ENCODE results near the gene ATP5MC2. TPM values are rescaled to one million over a fixed set of nuclear protein-coding genes. Genes with fewer than 3 reads are reported as not detected.

ATP5MC2 gene
- total RNA-seq, 1 donor from 2014 or later: 148 TPM

DNA sequence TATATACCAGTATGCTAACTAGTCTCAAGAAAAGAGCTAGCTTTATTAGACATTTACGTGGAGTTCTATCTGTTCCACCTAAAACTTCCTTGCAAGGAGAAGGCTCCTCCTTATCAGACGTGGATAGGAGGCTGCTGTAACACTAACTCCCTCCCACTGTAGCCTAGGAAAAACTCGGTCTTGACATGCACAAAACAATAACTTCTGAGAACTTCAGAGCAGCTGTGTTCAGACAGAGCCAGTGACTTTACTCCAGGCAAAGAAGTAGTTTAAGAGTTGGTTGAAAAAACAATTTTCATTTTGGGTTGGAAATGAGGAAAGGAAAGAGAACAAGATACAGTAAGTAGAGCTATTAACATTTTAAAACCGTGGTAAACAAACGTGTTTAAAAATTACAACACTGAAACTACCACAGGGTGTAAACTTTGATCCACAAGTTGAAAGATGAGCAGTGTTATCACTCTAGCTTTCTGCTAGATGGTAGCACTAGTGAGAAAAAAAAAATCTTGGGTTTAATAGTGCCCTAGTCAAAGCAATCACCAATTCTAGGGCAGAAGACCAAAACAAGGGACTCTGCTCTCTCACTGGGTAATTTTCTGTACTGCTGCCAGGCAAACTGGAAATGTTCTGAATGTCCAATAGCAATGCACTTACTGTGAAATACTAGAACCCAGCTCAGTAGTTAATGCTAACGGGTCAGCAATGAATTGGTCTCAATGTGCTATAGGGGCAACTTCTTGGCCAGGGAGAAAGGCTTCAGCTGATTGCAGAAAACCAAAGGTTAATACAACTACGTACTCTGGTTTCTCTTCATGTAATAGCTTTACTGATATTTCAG is 52.1 kb downstream of the ATP5MC2 start:
- intact Hi-C loops (cut with DNase I): no loop called here
- ATAC-seq (no peak), DNase-seq (ENCODE audit: low spot score) (no peak)

DNA sequence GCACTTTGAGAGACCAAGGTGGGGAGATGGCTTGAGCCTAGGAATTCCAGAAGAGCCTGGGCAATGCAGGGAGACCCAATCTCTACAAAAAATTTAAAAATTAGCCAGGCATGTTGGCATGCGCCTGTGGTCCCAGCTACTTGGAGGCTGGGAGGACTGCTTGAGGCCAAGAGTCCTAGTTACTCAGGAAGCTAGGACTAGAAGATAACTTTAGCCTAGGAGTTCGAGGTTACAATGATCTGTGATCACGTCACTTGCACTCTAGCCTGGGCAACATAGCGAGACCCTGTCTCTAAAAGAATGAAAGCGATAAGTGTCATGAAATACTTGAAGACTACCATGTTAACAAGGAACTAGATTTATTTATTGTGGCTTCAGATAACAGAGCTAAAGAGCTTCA is 53.2 kb downstream of the ATP5MC2 start:
- intact Hi-C loops (cut with DNase I): no loop called here
- DNase-seq (ENCODE audit: low spot score) (no peak), ATAC-seq (no peak)

DNA sequence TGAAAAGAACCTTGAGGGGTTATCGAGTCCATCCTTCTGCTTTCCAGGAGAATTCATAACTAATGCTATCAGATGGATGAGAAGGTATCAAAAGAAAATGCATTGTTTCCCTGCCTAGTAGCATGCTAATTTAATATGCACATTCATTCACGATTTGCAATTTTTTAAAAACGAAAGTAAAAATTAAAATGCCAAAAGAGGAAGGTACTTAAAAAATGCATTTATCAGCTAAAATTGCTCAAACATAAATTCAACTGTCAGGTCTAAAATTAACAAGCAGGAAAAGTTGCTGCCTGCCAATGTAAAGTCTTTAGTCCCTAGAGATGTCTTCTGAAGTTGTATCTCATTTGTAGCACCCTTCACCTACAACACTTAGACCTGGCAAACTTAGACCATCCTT is 57.6 kb downstream of the ATP5MC2 start:
- ATAC-seq (no peak), DNase-seq (ENCODE audit: low spot score) (no peak)
- intact Hi-C loops (cut with DNase I): no loop called here

DNA sequence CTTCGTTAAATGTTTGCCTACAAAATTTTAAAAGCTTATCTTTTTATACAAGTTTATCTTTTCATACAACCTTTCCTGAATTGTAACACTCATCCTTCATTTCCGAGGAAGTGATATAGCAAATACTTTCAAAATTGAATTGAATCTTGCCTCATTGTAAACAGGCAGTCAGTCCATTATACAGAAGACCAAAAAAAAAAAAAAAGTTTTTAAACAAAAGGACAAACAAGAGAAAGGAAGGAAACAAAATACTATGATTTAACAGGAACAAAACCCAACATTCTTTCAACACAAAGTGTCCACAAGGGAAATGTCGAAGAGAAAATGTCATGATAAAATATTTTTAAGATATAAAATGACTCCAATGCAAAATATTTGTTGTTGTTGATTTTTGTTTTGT is 58.2 kb downstream of the ATP5MC2 start:
- no peak for ATAC-seq
- intact Hi-C loops (cut with DNase I): no loop called here
- no peak for DNase-seq (ENCODE audit: low spot score)

DNA sequence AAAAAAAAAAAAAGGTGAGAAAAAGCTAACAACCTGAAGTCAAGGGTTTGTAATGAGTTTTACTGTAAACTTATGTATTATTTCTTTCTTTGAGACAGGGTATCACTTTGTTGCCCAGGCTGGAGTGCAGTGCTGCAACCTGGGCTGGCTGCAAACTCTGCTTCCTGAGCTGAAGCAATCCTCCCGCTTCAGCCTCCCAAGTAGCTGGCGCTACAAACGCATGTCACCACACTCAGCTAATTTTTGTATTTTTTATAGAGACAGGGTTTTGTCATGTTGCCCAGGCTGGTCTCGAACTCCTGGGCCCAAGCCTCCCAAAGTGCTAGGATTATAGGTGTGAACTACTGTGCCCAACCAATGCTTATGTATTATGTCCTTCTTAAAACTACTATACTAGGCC is 58.9 kb downstream of the ATP5MC2 start:
- ATAC-seq (no peak), DNase-seq (ENCODE audit: low spot score) (no peak)
- intact Hi-C loops (cut with DNase I): no loop called here

Other genes with a start within 250 kb of the ATP5MC2 start
- 86.4 TPM for gene PRR13, start 234.3 kb downstream of the ATP5MC2 start, total RNA-seq
- 772 TPM for gene PCBP2, start 224.0 kb downstream of the ATP5MC2 start, total RNA-seq
- gene MAP3K12, start 176.6 kb downstream of the ATP5MC2 start, total RNA-seq: 28.6 TPM
- gene TARBP2, start 174.8 kb downstream of the ATP5MC2 start, total RNA-seq: 19.4 TPM
- gene NPFF, start 168.6 kb downstream of the ATP5MC2 start, total RNA-seq: not detected
- 62.5 TPM for gene ATF7, start 49.7 kb downstream of the ATP5MC2 start, total RNA-seq
- gene CALCOCO1, start 51.4 kb upstream of the ATP5MC2 start, total RNA-seq: 206 TPM
- gene CISTR, start 75.9 kb upstream of the ATP5MC2 start, total RNA-seq: not detected